Natural killer cell treated with Interleukin-12 subunit alpha and Interleukin-12 subunit beta and Interleukin-15 and Interleukin-18, amount 100 ng/mL, for 72 hours (primary cell): ENCODE data around the gene PDK4. TPM values are rescaled to one million over a fixed set of nuclear protein-coding genes. Genes with fewer than 3 reads are reported as not detected.
A peak's percentile ranks its signal among the peaks of the same experiment; 100 is the strongest.
"Not testable (repeated sequence)": the region's sequence is repeated elsewhere in the genome, so short reads cannot be mapped to it uniquely, and the experiment has no call there.

ENCODE experiments used
- ATAC-seq, 2 donors: fragments of 150-1000 bp; cut with Tn5 transposase in 1 of 2; sonication (Bioruptor Pico), chemical (Tn5 transposase) in 1 of 2; 2 replicates each; pipeline ENCODE4 v1.10.0; 2021
- DNase-seq: peaks from one replicate; pipeline ENCODE4 v3.0.0; 2022; ENCODE audit warnings: low spot score
- H3K27ac Mint-ChIP-seq, 2 donors: 1 replicate in 1 of 2; 2 replicates in 1 of 2; pipeline ENCODE4 v1.8.0; 2022; ENCODE audit warnings: mixed read lengths in 2 of 2, mild to moderate bottlenecking in 1 of 2, moderate library complexity in 1 of 2
- H3K27me3 Mint-ChIP-seq, 2 donors: 1 replicate in 1 of 2; 2 replicates in 1 of 2; pipeline ENCODE4 v1.8.0; 2022; ENCODE audit warnings: mixed read lengths in 2 of 2
- H3K36me3 Mint-ChIP-seq: one replicate; pipeline ENCODE4 v1.8.0; 2022; ENCODE audit warnings: mixed read lengths
- H3K4me1 Mint-ChIP-seq, 2 donors: 1 replicate in 1 of 2; 2 replicates in 1 of 2; pipeline ENCODE4 v1.8.0; 2022; ENCODE audit warnings: low read depth in 2 of 2, mixed read lengths in 2 of 2, mild to moderate bottlenecking in 1 of 2
- H3K4me3 Mint-ChIP-seq: one replicate; pipeline ENCODE4 v1.8.0; 2022; ENCODE audit warnings: mixed read lengths
- H3K9me3 Mint-ChIP-seq: 2 replicates; pipeline ENCODE4 v1.8.0; 2022; ENCODE audit warnings: mixed read lengths
- total RNA-seq, 2 donors: library from RNA; stranded (reverse); gene quantifications; one replicate each; pipeline ENCODE4 v1.2.3, GENCODE V29; 2022

Gene PDK4
- total RNA-seq, 2 donors from 2014 or later = 0.33 TPM; not detected in 1

- H3K36me3 Mint-ChIP-seq = peaks cover 6% of the 10 kb centered on the region
- H3K4me3 Mint-ChIP-seq = no peak overlapping the region
- H3K4me1 Mint-ChIP-seq = no peaks in the 10 kb centered on the region
- H3K27me3 Mint-ChIP-seq = peaks cover 2 to 8% of the 10 kb centered on the region in 2 donors
- DNase-seq (no peak), ATAC-seq (no peak)
- H3K27ac Mint-ChIP-seq = no peak overlapping the region
- no peaks in the 10 kb centered on the region for H3K9me3 Mint-ChIP-seq
Observed at GRCh38 chr7:95579318-95579717, 17.0 kb downstream of the PDK4 start.

GRCh38 chr7:95578299-95578855, 17.9 kb downstream of the PDK4 start:
- H3K27ac Mint-ChIP-seq = no peak overlapping the region
- no peaks in the 10 kb centered on the region for H3K4me1 Mint-ChIP-seq
- no peak overlapping the region for H3K4me3 Mint-ChIP-seq
- no peak for ATAC-seq
- no peaks in the 10 kb centered on the region for H3K9me3 Mint-ChIP-seq
- H3K27me3 Mint-ChIP-seq = peaks cover 2 to 8% of the 10 kb centered on the region in 2 donors
- DNase-seq = no peak
- peaks cover 6% of the 10 kb centered on the region for H3K36me3 Mint-ChIP-seq

DNA sequence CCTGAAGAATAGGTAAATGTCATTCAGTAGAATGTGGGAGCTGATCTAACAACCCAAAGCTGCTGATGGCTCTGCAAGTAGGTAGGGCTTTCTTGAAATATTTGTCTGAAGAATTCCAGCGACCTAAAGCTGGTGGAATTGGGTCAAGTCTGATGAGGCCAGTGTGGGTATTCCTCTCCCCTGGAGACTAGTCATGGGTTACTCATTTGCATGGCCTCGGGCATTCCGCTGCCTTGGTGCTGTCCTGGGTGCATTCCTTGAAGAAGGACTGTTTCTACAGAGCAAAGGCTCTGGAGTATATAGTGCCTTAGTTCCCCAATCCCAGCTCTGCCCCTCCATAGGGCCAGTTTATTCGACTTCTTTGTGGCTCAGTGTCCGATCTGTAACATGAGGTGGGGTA, 19.2 kb downstream of the PDK4 start:
- Mint-ChIP-seq H3K27ac (no peak overlapping the region), H3K27me3 (peaks cover 6 to 14% of the 10 kb centered on the region in 2 donors), H3K9me3 (no peaks in the 10 kb centered on the region), H3K4me3 (no peak overlapping the region), H3K4me1 (no peaks in the 10 kb centered on the region), H3K36me3 (peaks cover 11% of the 10 kb centered on the region)
- DNase-seq = no peak
- ATAC-seq = no peak

DNA sequence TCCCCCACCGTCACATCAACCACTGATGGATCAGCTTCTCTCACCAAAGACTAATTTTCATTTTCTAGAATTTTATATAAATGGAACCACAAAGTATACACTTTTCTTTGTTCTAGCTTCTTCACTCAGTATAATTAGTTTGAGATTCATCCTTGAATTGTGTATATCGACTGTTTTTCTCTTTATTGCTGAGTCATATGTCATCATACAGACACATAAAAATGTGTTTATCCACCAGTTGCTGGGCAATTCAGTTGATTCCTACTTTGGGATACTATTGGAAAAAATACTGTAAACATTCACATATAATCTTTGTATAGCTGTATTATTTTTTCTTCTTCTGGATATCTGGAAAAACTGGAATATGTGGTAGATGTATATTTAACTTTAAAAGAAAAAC, 26.6 kb downstream of the PDK4 start:
- DNase-seq (no peak), ATAC-seq (no peak)
- peaks cover 5% of the 10 kb centered on the region for H3K36me3 Mint-ChIP-seq
- no peak overlapping the region for H3K4me3 Mint-ChIP-seq
- H3K27ac Mint-ChIP-seq = no peak overlapping the region
- no peaks in the 10 kb centered on the region for H3K4me1 Mint-ChIP-seq
- H3K27me3 Mint-ChIP-seq = peaks cover 9 to 14% of the 10 kb centered on the region in 2 donors
- H3K9me3 Mint-ChIP-seq = peaks cover 4% of the 10 kb centered on the region

- Mint-ChIP-seq H3K4me3 (no peak overlapping the region), H3K9me3 (no peaks in the 10 kb centered on the region), H3K27ac (no peak overlapping the region), H3K36me3 (no peaks in the 10 kb centered on the region), H3K4me1 (no peaks in the 10 kb centered on the region), H3K27me3 (peaks cover 2 to 9% of the 10 kb centered on the region in 2 donors)
- ATAC-seq (no peak), DNase-seq (no peak)
Observed at GRCh38 chr7:95560674-95561073, 35.6 kb downstream of the PDK4 start.

DNA sequence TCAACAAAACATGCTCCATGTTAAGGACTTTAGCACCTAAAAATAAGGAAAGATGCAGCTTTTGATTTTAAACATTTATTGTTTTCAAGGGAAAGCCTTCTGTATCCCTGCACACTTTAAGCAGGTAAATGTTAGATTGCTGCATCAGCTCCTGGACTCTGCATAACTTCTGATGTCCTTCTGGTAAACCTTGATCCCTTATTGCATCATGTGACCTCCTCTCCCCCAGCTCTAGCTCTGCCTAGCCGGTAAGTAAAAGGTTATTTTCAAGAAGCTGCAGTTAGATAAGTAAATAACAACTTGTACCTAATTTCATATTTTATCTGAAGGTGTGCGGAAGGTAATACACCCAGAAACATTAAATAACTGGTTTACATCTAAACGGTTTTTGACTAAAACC, 37.5 kb downstream of the PDK4 start:
- H3K27ac Mint-ChIP-seq = no peak overlapping the region
- no peak overlapping the region for H3K4me3 Mint-ChIP-seq
- no peak for DNase-seq
- H3K4me1 Mint-ChIP-seq = no peaks in the 10 kb centered on the region
- ATAC-seq = no peak
- no peaks in the 10 kb centered on the region for H3K9me3 Mint-ChIP-seq
- peaks cover 3 to 12% of the 10 kb centered on the region in 2 donors for H3K27me3 Mint-ChIP-seq
- H3K36me3 Mint-ChIP-seq = no peaks in the 10 kb centered on the region

- H3K4me1 Mint-ChIP-seq = no peaks in the 10 kb centered on the region
Observed at GRCh38 chr7:95556777-95557176, 39.5 kb downstream of the PDK4 start.

GRCh38 chr7:95553939-95554338, 42.4 kb downstream of the PDK4 start:
- Mint-ChIP-seq H3K36me3 (no peaks in the 10 kb centered on the region), H3K9me3 (no peaks in the 10 kb centered on the region), H3K27ac (no peak overlapping the region), H3K4me1 (no peaks in the 10 kb centered on the region), H3K4me3 (no peak overlapping the region), H3K27me3 (peaks cover 3 to 12% of the 10 kb centered on the region in 2 donors)
- DNase-seq (no peak), ATAC-seq (no peak)

More at GRCh38 chr7:95556777-95557176, 39.5 kb downstream of the PDK4 start:
- no peaks in the 10 kb centered on the region for H3K36me3 Mint-ChIP-seq
- H3K4me3 Mint-ChIP-seq = no peak overlapping the region
- ATAC-seq = no peak
- H3K27ac Mint-ChIP-seq = no peak overlapping the region
- no peaks in the 10 kb centered on the region for H3K9me3 Mint-ChIP-seq
- H3K27me3 Mint-ChIP-seq = peaks cover 5 to 17% of the 10 kb centered on the region in 2 donors
- DNase-seq = no peak

GRCh38 chr7:95552010-95552926, 44.0 kb downstream of the PDK4 start:
- not testable (repeated sequence) for H3K9me3 Mint-ChIP-seq, H3K4me1 Mint-ChIP-seq, ATAC-seq, H3K36me3 Mint-ChIP-seq, DNase-seq, H3K27ac Mint-ChIP-seq
- Mint-ChIP-seq H3K27me3 (peaks cover 3 to 12% of the 10 kb centered on the region in 2 donors), H3K4me3 (peak overlapping the region; percentile 38)

GRCh38 chr7:95550546-95550945, 45.8 kb downstream of the PDK4 start:
- H3K27ac Mint-ChIP-seq = no peak overlapping the region

DNA sequence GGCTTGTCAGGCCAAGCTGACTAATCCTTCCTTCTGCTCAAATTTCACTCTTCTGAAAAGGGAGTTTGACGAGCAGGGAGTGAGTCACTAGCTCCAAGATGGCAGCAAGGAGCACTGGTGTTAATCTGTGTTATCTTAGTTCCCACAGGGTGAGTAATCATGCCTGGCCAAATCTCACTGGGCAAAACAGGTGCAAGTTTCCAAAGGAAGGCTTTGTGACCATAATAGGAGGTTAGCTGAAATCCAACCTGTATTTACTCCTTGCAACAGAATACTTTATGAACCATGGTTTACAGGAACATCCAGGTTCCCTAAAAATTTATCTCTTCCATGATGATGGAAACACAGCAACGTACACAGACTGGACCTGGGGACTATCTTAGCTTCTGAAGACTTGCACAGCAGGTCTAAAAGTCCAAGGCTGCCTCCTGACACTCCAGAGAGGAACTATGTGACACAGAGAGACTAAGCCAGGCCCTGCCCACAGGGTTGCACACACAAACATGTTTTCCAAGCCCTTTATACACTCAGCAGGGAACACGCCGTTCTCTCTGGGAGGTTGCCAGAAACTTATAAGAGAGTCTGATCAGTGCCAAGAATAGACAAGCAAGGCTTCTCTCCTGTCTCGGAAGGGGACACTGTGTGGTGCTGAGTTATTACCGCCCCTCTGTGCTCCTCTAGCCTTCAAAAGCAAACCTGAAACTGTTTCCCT, 46.3 kb downstream of the PDK4 start:
- DNase-seq (no peak), ATAC-seq (peak in 1 of 2 donors; percentile 28)
- H3K27ac Mint-ChIP-seq = no peak overlapping the region
- peaks cover 4 to 5% of the 10 kb centered on the region in 2 donors for H3K4me1 Mint-ChIP-seq
- H3K9me3 Mint-ChIP-seq = no peaks in the 10 kb centered on the region
- H3K36me3 Mint-ChIP-seq = no peaks in the 10 kb centered on the region
- H3K4me3 Mint-ChIP-seq = no peak overlapping the region
- peaks cover 3 to 14% of the 10 kb centered on the region in 2 donors for H3K27me3 Mint-ChIP-seq

More at GRCh38 chr7:95550546-95550945, 45.8 kb downstream of the PDK4 start:
- Mint-ChIP-seq H3K4me1 (peaks cover under 1 to 2% of the 10 kb centered on the region in 2 donors), H3K27me3 (peaks cover 3 to 10% of the 10 kb centered on the region in 2 donors), H3K9me3 (no peaks in the 10 kb centered on the region), H3K4me3 (no peak overlapping the region), H3K36me3 (no peaks in the 10 kb centered on the region)
- no peak for DNase-seq
- no peak for ATAC-seq

DNA sequence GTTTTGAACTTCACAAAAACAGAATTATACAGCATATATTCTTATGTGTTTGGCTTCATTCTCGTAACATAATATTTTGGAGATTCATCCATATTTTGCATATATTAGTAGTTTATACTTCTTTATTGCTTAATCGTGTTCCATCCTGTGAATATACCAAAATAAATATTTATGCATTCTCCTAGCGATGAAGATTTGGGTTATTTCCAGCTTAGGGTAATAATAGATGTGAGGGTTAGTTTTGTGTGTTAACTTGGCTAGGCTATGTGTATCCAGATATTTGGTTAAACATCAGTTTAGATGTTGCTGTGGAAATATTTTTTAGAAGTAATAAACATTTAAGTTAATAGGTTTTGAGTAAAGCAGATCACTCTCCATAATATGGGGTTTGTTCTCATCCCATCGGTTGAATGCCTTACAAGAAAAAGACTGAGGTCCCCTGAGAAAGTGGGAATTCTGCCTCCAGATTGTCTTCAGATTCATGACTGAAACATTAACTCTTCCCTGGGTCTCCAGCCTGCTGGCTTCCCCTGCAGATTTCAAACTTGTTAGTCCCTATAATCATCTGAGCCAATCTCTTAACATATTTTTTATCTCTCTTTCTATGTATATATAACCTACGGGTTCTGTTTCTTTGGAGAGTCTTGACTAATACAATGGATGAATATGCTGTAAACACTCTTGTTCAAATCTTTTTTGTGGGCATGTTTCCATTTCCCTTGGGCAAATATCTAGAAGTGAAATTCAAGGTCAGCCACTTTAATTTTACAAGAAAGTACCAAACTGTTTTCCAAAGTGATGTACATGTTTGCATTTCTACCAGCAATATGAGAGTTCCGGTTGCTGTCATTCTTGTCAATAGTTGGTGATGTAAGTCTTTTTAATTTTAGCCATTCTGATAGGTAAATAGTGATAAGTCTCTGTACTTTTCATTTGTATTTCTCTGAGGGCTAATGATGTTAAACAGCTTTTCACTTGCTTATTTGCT, 48.7 kb downstream of the PDK4 start:
- Mint-ChIP-seq H3K36me3 (no peaks in the 10 kb centered on the region), H3K27me3 (peaks cover 0 to 7% of the 10 kb centered on the region in 2 donors), H3K9me3 (no peaks in the 10 kb centered on the region), H3K4me3 (no peak overlapping the region), H3K4me1 (peaks cover 4 to 5% of the 10 kb centered on the region in 2 donors), H3K27ac (no peak overlapping the region)
- ATAC-seq = no peak
- DNase-seq = no peak

GRCh38 chr7:95546647-95547046, 49.7 kb downstream of the PDK4 start:
- Mint-ChIP-seq H3K4me3 (no peak overlapping the region), H3K36me3 (no peaks in the 10 kb centered on the region), H3K27me3 (peaks cover under 1 to 10% of the 10 kb centered on the region in 2 donors), H3K9me3 (no peaks in the 10 kb centered on the region), H3K4me1 (peaks cover 4 to 5% of the 10 kb centered on the region in 2 donors), H3K27ac (no peak overlapping the region)
- no peak for DNase-seq
- no peak for ATAC-seq
